SU-DHL-6 (cell line): ENCODE data around the gene ACTG1.

ENCODE experiments used
- H2AFZ ChIP-seq: fragments of 200-600 bp; sonication (generic); 2 replicates; pipeline ENCODE4 v1.6.1; 2014; ENCODE audit warnings: low read depth, mild to moderate bottlenecking, moderate library complexity, mixed read lengths, antibody characterized with exemption, low read length; ENCODE audit not compliant: severe bottlenecking
- H3F3A ChIP-seq: fragments of 200-600 bp; shearing (Covaris generic); 2 replicates; pipeline ENCODE4 v1.6.0; 2016; ENCODE audit warnings: antibody characterized with exemption, mild to moderate bottlenecking; ENCODE audit not compliant: insufficient read depth
- H3K27ac ChIP-seq: fragments of 200-600 bp; sonication (generic); 2 replicates; pipeline ENCODE4 v1.5.1; 2016; ENCODE audit warnings: low read depth, mild to moderate bottlenecking, low read length, moderate library complexity, mixed read lengths
- H3K27me3 ChIP-seq: fragments of 200-600 bp; sonication (generic), shearing (Covaris generic); 2 replicates; pipeline ENCODE4 v1.6.0; 2014; ENCODE audit warnings: mild to moderate bottlenecking, low read length
- H3K36me3 ChIP-seq: fragments of 200-600 bp; sonication (generic); 2 replicates; pipeline ENCODE4 v1.6.1; 2014; ENCODE audit warnings: mild to moderate bottlenecking, low read length, mixed read lengths
- H3K4me2 ChIP-seq: fragments of 300-600, 200-600 bp; shearing (Covaris generic), sonication (generic); 2 replicates; pipeline ENCODE4 v1.6.0; 2014; ENCODE audit warnings: low read length, low read depth, mild to moderate bottlenecking; ENCODE audit not compliant: poor library complexity, severe bottlenecking
- H3K4me3 ChIP-seq: fragments of 200-600 bp; sonication (generic); 2 replicates; pipeline ENCODE4 v1.5.1; 2014; ENCODE audit warnings: antibody characterized with exemption, low read length, mild to moderate bottlenecking, mixed read lengths; ENCODE audit not compliant: insufficient read depth, poor library complexity, severe bottlenecking
- H3K79me2 ChIP-seq: fragments of 200-600 bp; sonication (generic); 2 replicates; pipeline ENCODE4 v1.6.1; 2014; ENCODE audit warnings: mild to moderate bottlenecking, low read length, moderate library complexity; ENCODE audit not compliant: insufficient read depth
- H3K9ac ChIP-seq: fragments of 200-600 bp; sonication (generic); 2 replicates; pipeline ENCODE4 v1.7.0; 2014; ENCODE audit warnings: mild to moderate bottlenecking, low read length
- H3K9me2 ChIP-seq: fragments of 200-600 bp; sonication (generic); replicated peaks from 2 replicates; pipeline ENCODE4 v1.6.1; 2014; ENCODE audit warnings: low read length; ENCODE audit not compliant: insufficient read depth
- H3K9me3 ChIP-seq: fragments of 200-600 bp; sonication (generic); 2 replicates; pipeline ENCODE4 v1.6.1; 2014; ENCODE audit warnings: low read length, mixed read lengths; ENCODE audit not compliant: insufficient read depth
- H4K20me1 ChIP-seq: fragments of 200-600 bp; sonication (generic); 2 replicates; pipeline ENCODE4 v1.6.1; 2014; ENCODE audit warnings: low read depth, mild to moderate bottlenecking, antibody characterized with exemption, low read length, moderate library complexity, mixed read lengths
- EZH2phosphoT487 ChIP-seq: fragments of 200-600 bp; sonication (generic), shearing (Covaris generic); conservative IDR thresholded peaks from 2 replicates; pipeline ENCODE4 v1.6.1; 2018; ENCODE audit warnings: mild to moderate bottlenecking, antibody characterized with exemption, low read length, moderate library complexity, mixed read lengths
- TF ChIP-seq, protein P1 (sequence below): fragments of 200-600 bp; sonication (generic); IDR thresholded peaks from one replicate; pipeline ENCODE4 v1.5.1; 2017; ENCODE audit warnings: antibody characterized with exemption, mild to moderate bottlenecking, low read length, moderate library complexity; ENCODE audit not compliant: insufficient read depth, poor library complexity, severe bottlenecking

ACTG1 gene

GRCh38 chr17:81512562-81513371 lies at the start of gene ACTG1:
Gene ACTG1 (minus strand): TSS chr17:81512799. CDS start chr17:81512354, 445 bp downstream.
- peaks cover 31% of the 10 kb centered on the region for H3K36me3 ChIP-seq

GRCh38 chr17:81561494-81561885 lies 48.9 kb upstream of the ACTG1 start:
- Histone ChIP-seq H3K27ac (no peak overlapping the region), H2AFZ (no peak overlapping the region), H3K4me3 (no peak overlapping the region), H3K9ac (no peak overlapping the region), H3K27me3 (no peaks in the 10 kb centered on the region), H4K20me1 (no peaks in the 10 kb centered on the region), H3K4me2 (no peak overlapping the region), H3K36me3 (peaks cover 5% of the 10 kb centered on the region; the same call in 1 of the 2 replicates), H3F3A (no peaks in the 10 kb centered on the region), H3K9me2 (no peaks in the 10 kb centered on the region), H3K9me3 (no peaks in the 10 kb centered on the region), H3K79me2 (no peaks in the 10 kb centered on the region)
- TF ChIP-seq EZH2phosphoT487 = no peak
- TF ChIP-seq, protein P1, sequence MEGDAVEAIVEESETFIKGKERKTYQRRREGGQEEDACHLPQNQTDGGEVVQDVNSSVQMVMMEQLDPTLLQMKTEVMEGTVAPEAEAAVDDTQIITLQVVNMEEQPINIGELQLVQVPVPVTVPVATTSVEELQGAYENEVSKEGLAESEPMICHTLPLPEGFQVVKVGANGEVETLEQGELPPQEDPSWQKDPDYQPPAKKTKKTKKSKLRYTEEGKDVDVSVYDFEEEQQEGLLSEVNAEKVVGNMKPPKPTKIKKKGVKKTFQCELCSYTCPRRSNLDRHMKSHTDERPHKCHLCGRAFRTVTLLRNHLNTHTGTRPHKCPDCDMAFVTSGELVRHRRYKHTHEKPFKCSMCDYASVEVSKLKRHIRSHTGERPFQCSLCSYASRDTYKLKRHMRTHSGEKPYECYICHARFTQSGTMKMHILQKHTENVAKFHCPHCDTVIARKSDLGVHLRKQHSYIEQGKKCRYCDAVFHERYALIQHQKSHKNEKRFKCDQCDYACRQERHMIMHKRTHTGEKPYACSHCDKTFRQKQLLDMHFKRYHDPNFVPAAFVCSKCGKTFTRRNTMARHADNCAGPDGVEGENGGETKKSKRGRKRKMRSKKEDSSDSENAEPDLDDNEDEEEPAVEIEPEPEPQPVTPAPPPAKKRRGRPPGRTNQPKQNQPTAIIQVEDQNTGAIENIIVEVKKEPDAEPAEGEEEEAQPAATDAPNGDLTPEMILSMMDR = no peak

More at GRCh38 chr17:81512562-81513371, at the start of gene ACTG1:
- TF ChIP-seq, protein P1 = no peak
- no peak for TF ChIP-seq EZH2phosphoT487
- Histone ChIP-seq H3K9ac (peak within 1 kb of the TSS; percentile 94), H4K20me1 (peaks cover 26% of the 10 kb centered on the region), H3K79me2 (peaks cover 24% of the 10 kb centered on the region), H3K27ac (peak within 1 kb of the TSS; percentile 95), H3K9me2 (no peaks in the 10 kb centered on the region), H3K27me3 (no peaks in the 10 kb centered on the region), H3K9me3 (no peaks in the 10 kb centered on the region), H2AFZ (no peak within 1 kb of the TSS), H3K4me2 (peak within 1 kb of the TSS; percentile 74), H3K4me3 (peak within 1 kb of the TSS; percentile 93), H3F3A (peaks cover 84% of the 10 kb centered on the region)

DNA sequence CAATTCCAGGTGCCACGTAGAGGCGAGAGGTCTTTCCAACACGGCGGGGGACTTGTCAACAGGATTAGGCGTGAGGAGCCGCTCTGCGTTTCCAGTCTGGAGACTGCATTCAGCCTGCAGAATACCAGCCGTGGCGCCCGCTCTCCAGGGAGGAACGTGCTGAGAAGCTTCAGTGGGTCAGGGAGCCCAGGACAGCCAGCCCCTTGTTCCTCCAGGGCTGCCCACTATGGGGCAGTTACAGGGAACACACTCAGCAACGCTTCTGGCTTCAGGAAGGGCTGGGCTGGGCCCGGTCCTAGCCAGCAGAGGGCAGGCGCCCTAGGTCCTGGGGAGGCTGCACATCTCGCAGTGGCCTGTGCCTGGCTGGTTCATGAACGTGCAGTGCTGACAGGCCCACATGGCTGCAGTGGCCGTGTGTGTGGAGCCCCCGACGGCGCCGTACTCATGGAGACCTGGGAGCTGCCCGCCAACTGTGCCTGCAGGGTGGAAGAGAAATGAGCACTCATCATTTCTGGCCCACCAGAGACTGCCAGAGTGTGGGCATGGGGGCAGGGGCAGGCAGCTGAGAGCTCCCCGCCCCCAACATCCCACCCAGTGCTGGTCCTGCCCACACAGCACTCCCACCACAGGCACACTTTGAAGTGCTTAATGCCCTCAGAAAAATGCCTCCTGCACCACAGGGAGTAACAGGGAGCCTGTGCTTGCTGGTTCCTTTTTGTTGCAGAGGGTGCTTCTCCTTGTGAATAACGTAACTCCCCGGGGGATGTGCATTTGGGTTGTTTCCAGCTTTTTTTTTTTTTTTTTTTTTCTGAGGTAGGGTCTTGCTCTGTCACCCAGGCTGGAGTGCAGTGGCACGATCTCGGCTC lies 46.6 kb upstream of the ACTG1 start:
- H3K36me3 ChIP-seq = peaks cover 5% of the 10 kb centered on the region; the same call in 1 of the 2 replicates
- no peak overlapping the region for H2AFZ ChIP-seq
- H3K79me2 ChIP-seq = no peaks in the 10 kb centered on the region
- H4K20me1 ChIP-seq = no peaks in the 10 kb centered on the region
- no peaks in the 10 kb centered on the region for H3F3A ChIP-seq
- TF ChIP-seq, protein P1 = no peak
- TF ChIP-seq EZH2phosphoT487 = no peak
- no peak overlapping the region for H3K4me2 ChIP-seq
- no peak overlapping the region for H3K27ac ChIP-seq
- H3K9me2 ChIP-seq = no peaks in the 10 kb centered on the region
- no peaks in the 10 kb centered on the region for H3K9me3 ChIP-seq
- no peak overlapping the region for H3K9ac ChIP-seq
- H3K4me3 ChIP-seq = no peak overlapping the region
- H3K27me3 ChIP-seq = no peaks in the 10 kb centered on the region
